ENCODE measurements around the gene PIGZ. TPM values are rescaled to one million over a fixed set of nuclear protein-coding genes. Genes with fewer than 3 reads are reported as not detected.

Gene PIGZ
- total and polyA plus RNA-seq, 12 donors: 2.2 to 7.7 (median 6.0) TPM

DNA sequence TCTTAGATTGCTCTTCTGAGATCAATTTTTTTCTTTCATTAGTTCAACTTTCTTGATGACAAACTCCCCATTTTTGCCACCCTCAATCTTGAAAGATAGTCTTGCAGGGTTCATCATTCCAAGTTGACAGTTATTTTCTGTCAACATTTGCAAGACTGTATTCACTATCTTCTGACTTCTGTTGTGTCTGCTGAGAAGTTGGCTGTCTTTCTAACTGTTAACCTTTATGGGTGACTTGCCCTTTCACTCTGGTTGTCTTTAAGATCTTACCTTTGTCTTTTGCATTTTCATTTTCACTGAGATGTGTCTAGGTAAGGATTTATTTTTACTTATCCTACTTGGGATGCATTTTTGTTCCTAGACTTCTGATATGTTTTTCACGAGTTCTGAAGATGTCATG is 14.6 kb upstream of the PIGZ start:
- no peaks in the 10 kb centered on the region for H3K36me3 ChIP-seq

DNA sequence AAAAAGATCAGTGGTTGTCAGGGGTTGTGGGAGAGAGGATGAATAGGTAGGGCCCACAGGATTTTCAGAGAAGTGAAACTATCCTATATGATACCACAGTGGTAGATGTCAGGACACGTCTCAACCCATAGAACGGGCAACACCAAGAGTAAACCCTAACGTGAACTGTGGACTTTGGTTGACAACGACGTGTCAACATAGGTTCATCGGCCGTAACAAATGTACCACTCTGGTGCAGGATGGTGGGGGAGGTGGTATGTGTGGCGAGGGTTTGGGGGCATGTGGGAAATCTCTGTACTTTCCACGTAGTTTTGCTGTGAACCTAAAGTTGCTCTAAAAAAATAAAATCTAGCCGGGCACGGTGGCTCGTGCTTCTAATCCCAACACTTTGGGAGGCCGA is 13.0 kb upstream of the PIGZ start:
- DNase-seq: no peak
- no peak for ATAC-seq
- WGBS, 2 donors: 93 to 95% methylated on average over 13 of the region's 13 CpGs

More for the DNA sequence above, 14.6 kb upstream of the PIGZ start:
- Histone ChIP-seq H3K27ac (no peak overlapping the region), H3K4me1 (peaks cover 0 to 8% (median 0%) of the 10 kb centered on the region in 9 donors), H3K9me3 (peaks cover 0 to 15% (median 0%) of the 10 kb centered on the region in 11 donors), H3K4me3 (no peak overlapping the region), H3K27me3 (peaks cover 0 to 5% (median 0%) of the 10 kb centered on the region in 7 donors)
- intact Hi-C loops (cut with DNase I): loop anchor here in 2 of 10 donors (10.0 kb wide), 2 partner anchors 202 to 532 kb away; no protein-coding TSS in a partner anchor
- ATAC-seq: no peak
- TF ChIP-seq, protein P1, sequence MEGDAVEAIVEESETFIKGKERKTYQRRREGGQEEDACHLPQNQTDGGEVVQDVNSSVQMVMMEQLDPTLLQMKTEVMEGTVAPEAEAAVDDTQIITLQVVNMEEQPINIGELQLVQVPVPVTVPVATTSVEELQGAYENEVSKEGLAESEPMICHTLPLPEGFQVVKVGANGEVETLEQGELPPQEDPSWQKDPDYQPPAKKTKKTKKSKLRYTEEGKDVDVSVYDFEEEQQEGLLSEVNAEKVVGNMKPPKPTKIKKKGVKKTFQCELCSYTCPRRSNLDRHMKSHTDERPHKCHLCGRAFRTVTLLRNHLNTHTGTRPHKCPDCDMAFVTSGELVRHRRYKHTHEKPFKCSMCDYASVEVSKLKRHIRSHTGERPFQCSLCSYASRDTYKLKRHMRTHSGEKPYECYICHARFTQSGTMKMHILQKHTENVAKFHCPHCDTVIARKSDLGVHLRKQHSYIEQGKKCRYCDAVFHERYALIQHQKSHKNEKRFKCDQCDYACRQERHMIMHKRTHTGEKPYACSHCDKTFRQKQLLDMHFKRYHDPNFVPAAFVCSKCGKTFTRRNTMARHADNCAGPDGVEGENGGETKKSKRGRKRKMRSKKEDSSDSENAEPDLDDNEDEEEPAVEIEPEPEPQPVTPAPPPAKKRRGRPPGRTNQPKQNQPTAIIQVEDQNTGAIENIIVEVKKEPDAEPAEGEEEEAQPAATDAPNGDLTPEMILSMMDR (IDR thresholded peaks at IDR 0.05): no peak
- no peak for DNase-seq
- 53 to 58% methylated on average over 1 of the region's 1 CpG for WGBS, 2 donors

DNA sequence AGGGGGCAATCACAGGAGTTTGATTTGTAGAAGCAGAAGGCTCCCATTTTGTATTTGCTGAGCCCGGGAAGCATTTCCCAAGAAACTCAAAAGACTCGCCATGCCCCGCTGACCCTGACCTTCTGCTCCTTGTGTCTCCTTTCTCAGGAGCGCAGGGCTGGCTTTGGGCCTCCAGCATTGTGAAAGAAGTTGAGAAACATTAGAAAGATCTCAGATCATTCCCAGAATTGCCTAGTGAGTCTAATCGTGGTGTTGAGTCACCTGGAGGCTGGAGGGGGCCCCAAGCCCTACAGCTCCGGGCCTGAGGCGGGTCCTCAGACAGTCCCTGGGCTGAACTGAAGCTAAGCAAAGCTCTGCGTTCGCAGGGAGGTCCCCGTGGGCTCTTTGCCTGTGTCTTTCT is 10.9 kb upstream of the PIGZ start:
- peaks cover 0 to under 1% (median 0%) of the 10 kb centered on the region in 7 donors for H3K27me3 ChIP-seq
- peaks cover 0 to 15% (median 0%) of the 10 kb centered on the region in 11 donors for H3K9me3 ChIP-seq
- DNase-seq (no peak), ATAC-seq (peak in 1 of 8 donors; percentile 37)
- intact Hi-C loops (cut with DNase I): loop anchor here in 5 of 10 donors (2.0 to 10.0 kb wide), 4 partner anchors 205 to 375 kb away; no protein-coding TSS in a partner anchor
- TF ChIP-seq, protein P1 (IDR thresholded peaks at IDR 0.05): no peak
- WGBS, 2 donors: 84 to 86% methylated on average over 10 of the region's 10 CpGs
- peaks cover 0 to 8% (median 0%) of the 10 kb centered on the region in 9 donors for H3K4me1 ChIP-seq
- no peak overlapping the region for H3K4me3 ChIP-seq
- no peaks in the 10 kb centered on the region for H3K36me3 ChIP-seq
- H3K27ac ChIP-seq: no peak overlapping the region

More for the DNA sequence above, 13.0 kb upstream of the PIGZ start:
- Histone ChIP-seq H3K36me3 (no peaks in the 10 kb centered on the region), H3K27ac (no peak overlapping the region), H3K4me3 (no peak overlapping the region), H3K27me3 (peaks cover 0 to 5% (median 0%) of the 10 kb centered on the region in 7 donors), H3K9me3 (peaks cover 0 to 15% (median 0%) of the 10 kb centered on the region in 11 donors), H3K4me1 (peaks cover 0 to 8% (median 0%) of the 10 kb centered on the region in 9 donors)
- TF ChIP-seq, protein P1 (IDR thresholded peaks at IDR 0.05): no peak
- intact Hi-C loops (cut with DNase I): loop anchor here in 2 of 10 donors (10.0 kb wide), 2 partner anchors 203 to 533 kb away; no protein-coding TSS in a partner anchor

DNA sequence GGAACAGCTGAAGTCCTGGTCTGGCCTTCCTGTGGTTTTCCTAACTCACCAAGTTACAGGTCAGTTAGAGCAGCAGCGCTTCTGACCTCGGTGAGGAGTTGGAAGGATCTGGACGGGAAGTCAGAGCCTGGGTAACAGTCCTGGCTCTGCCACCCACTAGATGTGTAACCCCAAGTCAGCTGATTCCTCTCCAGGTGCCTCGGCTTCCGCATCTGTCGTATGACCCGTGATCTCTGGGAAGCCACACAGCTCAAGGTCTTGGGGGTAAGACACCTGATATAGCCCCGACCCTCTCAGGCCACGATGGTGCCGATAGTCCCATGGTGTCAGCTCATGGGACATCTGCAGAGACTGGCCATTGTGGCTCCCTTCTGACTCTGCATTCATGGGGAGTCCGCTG is 8.3 kb upstream of the PIGZ start:
- TF ChIP-seq, protein P1 (IDR thresholded peaks at IDR 0.05): no peak
- peaks cover 0 to 8% (median 0%) of the 10 kb centered on the region in 9 donors for H3K4me1 ChIP-seq
- no peak overlapping the region for H3K4me3 ChIP-seq
- no peak for ATAC-seq
- intact Hi-C loops (cut with DNase I): loop anchor here in 4 of 10 donors (5.0 to 10.0 kb wide), 3 partner anchors 208 to 372 kb away; no protein-coding TSS in a partner anchor
- no peak overlapping the region for H3K27ac ChIP-seq
- H3K9me3 ChIP-seq: no peaks in the 10 kb centered on the region
- H3K36me3 ChIP-seq: no peaks in the 10 kb centered on the region
- DNase-seq: no peak
- H3K27me3 ChIP-seq: no peaks in the 10 kb centered on the region
- 84 to 86% methylated on average over 11 of the region's 11 CpGs for WGBS, 2 donors

Measured in heart right ventricle (tissue), 16 donors.